Inflammatory macrophage treated with lipopolysaccharide for 4 hours (primary cell): ENCODE data around the gene NRP2.

ENCODE experiments used
- DNase-seq: peaks from one replicate; pipeline ENCODE4 v3.0.0-alpha.2; 2020

NRP2 gene

GRCh38 chr2:205682239-205682970, at the start of gene NRP2:
Gene NRP2 (plus strand): TSS chr2:205682501. CDS start chr2:205683291, 790 bp downstream.
- peak; percentile 88 for DNase-seq

GRCh38 chr2:205633994-205634393, 48.3 kb upstream of the NRP2 start:
- peak; percentile 10 for DNase-seq

- DNase-seq = no peak
Measured at GRCh38 chr2:205636549-205637319, 45.6 kb upstream of the NRP2 start.

GRCh38 chr2:205637320-205637602, 45.0 kb upstream of the NRP2 start:
- DNase-seq = no peak

GRCh38 chr2:205637779-205638503, 44.4 kb upstream of the NRP2 start:
- no peak for DNase-seq

- peak; percentile 65 for DNase-seq
Measured at GRCh38 chr2:205640716-205641115, 41.6 kb upstream of the NRP2 start.

GRCh38 chr2:205642599-205643356, 39.5 kb upstream of the NRP2 start:
- no peak for DNase-seq

- DNase-seq = no peak
Measured at GRCh38 chr2:205643391-205643885, 38.9 kb upstream of the NRP2 start.

GRCh38 chr2:205644018-205644417, 38.3 kb upstream of the NRP2 start:
- DNase-seq = no peak

GRCh38 chr2:205646680-205647079, 35.6 kb upstream of the NRP2 start:
- DNase-seq = peak; percentile 22

- DNase-seq = no peak
Measured at GRCh38 chr2:205650450-205650849, 31.9 kb upstream of the NRP2 start.

GRCh38 chr2:205650931-205651330, 31.4 kb upstream of the NRP2 start:
- DNase-seq = no peak

- no peak for DNase-seq
Measured at GRCh38 chr2:205651719-205652118, 30.6 kb upstream of the NRP2 start.

GRCh38 chr2:205654878-205655605, 27.3 kb upstream of the NRP2 start:
- DNase-seq = no peak

GRCh38 chr2:205655779-205656456, 26.4 kb upstream of the NRP2 start:
- no peak for DNase-seq

- DNase-seq = no peak
Measured at GRCh38 chr2:205656461-205656860, 25.8 kb upstream of the NRP2 start.

- no peak for DNase-seq
Measured at GRCh38 chr2:205656941-205657340, 25.4 kb upstream of the NRP2 start.

GRCh38 chr2:205657579-205657978, 24.7 kb upstream of the NRP2 start:
- no peak for DNase-seq

GRCh38 chr2:205658068-205658467, 24.2 kb upstream of the NRP2 start:
- DNase-seq = no peak

GRCh38 chr2:205658572-205658971, 23.7 kb upstream of the NRP2 start:
- no peak for DNase-seq

GRCh38 chr2:205659922-205660321, 22.4 kb upstream of the NRP2 start:
- no peak for DNase-seq
